HG03558 (cell line): Measurements from ENCODE around the gene SHOC2.

Source experiments
- ATAC-seq: cut with Tn5 transposase; IDR thresholded peaks from one replicate; pipeline ENCODE4 v1.9.1; 2021; ENCODE audit warnings: moderate number of reproducible peaks; ENCODE audit not compliant: unreplicated experiment; ENCODE audit errors: extremely low read depth

The SHOC2 gene

DNA sequence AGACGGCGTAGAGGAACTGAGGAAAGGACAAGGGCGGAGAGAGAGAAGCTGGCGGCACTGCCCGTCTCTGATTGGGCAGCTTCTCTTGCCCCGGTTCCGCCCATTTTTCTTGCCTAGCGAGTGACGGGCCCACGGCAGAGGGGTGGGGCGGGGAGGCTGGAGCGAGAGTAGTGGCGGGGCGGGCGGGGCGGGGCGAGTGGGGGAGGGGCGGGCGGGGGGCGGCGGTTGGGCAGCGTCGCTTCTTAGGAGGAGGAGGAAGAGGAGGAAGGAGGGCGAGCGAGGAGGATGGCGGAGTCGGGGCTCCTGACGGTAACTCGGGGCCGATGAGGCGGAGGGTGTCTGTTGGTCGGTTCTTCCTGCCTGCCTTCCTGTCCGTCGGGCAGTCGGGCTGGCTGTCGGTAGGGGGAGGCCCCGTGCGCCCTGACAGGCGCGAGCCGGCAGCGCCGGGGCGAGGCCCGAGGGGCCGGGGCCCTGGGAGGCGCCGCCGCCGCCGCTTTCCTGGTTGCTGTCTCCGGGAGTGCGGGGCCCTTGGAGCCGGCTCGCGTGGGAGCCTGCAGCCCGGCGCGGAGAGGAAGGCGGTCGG is at the start of gene SHOC2:
Gene SHOC2, plus strand, starts transcription at position 256 of the 583 bp plus-strand sequence. CDS start 44,755 bp downstream, outside the sequence.
- peak; percentile 0 for ATAC-seq

DNA sequence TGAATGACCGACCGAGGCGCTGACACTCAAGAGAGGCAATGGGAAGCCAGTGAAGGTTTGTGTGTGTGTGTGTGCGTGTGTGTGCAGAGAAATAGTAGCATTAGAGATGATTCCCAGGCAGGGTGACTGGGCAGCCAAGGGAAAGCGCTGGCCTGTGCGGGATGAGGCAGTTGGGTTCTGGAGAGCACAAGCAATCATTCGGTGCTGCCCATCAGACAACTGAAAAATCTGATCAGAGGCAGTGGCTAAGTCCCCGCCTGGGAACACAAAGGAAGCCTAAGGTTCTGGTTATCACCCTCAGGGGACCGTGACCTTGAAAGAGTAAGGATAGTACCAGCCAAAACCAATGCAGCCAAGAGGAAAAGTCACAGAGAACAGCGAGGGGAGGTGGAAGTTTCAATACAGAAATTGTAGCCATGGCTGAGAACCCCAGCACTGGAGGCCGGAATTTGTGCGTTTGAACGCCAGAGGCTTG is 48.5 kb upstream of the SHOC2 start:
- ATAC-seq: no peak

DNA sequence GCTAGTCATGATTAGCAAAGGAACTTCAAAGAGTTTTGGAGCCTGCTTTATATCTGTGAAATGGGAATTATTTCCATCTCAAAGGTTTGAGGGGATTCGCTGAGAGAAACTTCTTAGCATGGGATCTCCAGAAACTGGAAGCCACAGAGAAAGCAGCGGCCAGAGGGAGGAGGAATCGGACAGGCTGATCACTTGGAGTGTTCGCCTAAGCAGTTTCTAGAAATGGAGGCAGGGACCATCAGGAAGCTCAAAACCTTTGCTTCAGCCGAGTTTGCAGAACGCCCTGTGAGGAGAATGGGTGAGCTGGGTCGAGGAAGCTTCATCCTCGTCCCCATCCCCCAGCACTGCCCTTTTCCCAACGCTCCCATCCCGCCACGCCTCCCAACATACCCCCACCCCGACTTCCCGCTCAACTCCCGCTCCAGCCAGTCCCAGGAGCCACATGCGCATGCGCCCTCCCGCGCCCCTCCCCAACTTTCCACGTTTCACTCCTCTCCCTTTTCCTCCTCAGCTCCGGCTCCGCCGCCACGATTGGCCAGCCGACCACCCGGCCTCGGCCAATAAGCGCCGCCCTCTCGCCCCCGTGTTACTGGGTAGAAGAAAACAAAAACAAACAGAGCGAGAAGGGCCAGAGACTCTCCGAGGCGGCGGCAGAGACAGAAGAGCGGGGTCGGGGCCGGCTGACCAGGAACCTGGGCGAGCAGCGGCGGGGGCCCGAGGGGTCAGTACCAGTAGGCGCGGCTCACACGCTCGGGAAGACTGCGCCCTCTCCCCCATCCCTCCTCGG is 47.9 kb upstream of the SHOC2 start, which contains the start of gene PDCD4:
Gene PDCD4, plus strand, starts transcription at position 631 of the 787 bp plus-strand sequence. CDS start 4,100 bp downstream, outside the sequence.
- peak; percentile 39 for ATAC-seq

DNA sequence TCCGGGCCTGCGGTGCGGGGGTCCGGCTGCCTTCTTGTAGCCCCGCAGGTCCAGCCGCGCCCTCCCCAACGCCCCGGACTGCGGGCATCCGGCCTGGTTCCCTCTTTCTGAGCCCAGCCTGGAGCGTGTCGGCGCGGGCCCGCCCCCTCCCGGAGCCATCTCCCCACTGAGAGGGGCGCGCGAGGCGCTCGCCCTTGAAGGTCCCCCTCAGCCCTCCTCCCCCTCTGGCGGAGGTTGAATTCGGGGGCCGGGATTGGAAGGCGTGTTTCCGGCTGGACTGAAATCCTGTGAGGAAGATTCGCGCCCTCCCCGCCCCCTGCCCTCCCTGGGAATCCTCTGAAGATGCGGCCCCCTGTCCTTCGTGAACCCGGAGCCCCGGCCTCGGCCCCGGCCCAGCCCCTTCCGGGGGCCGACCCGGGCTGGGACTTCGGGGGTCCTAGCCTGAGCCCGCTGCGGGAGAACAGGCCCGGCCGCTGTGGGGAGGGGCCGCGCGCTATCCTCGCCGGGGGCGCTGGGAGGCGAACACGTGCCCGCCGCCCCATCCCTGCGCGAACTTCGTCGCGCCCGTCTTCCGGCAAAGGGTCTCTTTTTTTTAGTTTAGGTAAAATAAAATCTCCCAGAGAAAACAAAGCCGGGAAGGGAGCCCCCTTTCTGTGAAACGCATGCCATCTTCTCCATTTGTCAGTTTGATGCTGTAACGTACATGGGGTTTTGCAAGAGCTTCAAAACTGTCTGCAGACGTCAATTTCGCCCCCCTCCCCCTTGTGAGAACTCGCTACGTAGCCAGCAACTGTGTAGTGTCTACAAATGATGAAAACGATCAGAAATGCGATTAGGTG is 47.0 kb upstream of the SHOC2 start:
- no peak for ATAC-seq

DNA sequence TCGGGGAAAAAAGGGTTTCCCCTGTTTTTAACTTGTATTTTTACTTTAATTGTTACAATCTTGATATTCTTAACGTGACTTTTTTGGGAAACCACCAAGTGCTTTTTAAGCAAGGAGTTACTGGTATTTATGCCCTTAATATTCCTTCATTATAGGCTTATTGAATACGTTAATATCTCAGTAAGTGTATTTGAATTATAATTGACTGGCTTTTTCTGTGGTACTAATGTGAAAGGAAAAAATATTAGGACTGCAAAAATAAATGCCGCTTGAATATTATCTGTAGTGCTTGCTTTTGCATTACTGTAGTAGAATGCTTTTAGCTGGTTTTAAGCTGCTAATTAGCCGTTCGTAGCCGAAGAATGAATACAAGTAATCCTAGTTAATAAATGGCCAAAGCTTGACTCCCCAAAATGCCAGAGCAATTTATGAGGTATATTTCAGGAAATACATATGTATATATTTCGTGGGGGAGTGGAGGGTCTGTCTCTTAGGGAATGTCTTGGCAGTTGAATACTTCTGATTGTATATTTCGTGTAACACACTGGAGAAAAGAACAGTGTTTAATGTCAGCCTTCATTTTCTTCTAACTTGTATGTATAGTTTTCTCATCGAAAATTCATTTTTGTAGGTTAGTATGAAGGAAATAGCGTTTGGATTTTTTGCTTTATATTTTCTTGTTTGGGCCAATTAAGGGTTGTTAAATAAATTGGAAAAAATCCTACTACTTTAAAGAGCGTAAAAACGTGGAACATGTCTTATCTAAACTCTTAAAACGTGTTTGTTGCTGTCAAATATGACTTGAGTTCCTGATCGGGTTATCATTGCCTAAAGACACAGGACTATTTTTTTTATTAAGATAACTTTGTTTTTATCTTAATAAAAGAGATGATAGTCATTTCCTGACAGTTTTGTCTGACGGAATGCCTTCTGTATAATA is 46.1 kb upstream of the SHOC2 start:
- no peak for ATAC-seq

DNA sequence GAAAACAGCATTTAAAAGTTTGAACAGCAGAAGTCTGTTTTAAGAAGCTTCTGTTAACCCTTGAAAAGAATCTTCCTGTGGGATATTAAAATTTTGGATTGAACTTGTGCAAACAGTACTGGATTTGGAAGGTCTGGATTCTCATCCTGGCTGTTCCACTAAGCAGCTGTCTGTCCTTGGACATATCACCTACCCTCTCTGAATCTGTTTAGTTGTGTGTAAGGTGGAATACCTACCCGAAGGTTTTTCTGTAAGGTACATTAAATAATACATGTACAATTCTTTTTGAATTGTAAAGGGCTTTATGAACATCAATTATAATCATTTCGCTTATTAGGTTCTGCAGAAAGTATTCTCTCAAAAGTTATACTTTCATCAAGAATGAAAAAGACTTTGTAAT is 45.5 kb upstream of the SHOC2 start:
- ATAC-seq: no peak

DNA sequence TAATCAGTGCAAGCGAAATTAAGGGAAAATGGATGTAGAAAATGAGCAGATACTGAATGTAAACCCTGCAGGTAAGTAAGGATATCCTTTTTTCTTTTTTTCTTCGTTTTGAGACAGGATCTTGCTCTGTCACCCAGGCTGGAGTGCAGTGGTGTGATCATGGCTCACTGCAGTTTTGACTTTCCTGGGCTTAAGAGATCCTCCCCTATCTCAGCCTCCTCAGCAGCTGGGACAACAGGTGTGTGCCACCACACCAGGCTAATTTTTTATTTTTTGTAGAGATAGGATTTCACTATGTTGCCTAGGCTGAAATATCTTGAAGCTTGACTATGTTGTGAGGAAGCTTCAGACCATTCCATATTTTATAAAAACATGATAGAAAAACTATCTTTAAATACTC is 43.4 kb upstream of the SHOC2 start:
- ATAC-seq: no peak

DNA sequence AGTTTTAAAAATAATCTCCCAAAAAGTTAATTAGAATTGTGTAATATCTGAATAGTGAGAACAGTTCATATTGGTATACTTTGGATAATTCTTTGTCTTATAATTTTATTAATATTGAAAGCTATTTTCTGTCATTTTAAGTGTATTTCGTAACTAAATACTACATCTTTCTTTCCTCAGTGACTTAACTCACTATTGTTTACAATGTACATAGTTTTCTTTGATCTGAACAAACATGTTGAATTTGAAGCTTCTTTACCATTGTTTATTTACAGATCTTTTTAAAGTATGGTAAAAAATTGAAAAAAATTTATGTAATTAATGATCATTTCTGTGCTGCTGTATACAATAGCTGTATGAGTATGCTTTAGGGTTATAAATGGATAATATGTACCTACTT is 42.6 kb upstream of the SHOC2 start:
- ATAC-seq: no peak

DNA sequence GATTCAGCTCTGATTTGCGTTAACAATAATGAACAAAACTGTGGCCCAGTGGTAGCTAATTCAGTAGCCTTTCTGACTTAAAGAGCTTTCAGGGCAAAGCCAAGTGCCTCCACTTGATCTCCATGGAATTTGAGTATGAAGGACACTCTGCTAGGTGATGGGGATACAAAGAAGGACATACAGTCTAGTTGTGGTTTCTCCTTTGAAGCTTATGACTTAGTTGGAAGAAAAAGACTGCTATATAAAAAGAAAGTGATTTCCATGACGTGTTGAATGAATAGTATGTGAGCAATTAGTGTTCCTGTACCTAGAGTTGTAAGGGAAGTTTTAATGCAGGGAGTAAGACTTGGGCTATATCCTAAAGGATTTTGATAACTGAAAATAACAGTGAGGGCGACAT is 39.4 kb upstream of the SHOC2 start:
- ATAC-seq: no peak

DNA sequence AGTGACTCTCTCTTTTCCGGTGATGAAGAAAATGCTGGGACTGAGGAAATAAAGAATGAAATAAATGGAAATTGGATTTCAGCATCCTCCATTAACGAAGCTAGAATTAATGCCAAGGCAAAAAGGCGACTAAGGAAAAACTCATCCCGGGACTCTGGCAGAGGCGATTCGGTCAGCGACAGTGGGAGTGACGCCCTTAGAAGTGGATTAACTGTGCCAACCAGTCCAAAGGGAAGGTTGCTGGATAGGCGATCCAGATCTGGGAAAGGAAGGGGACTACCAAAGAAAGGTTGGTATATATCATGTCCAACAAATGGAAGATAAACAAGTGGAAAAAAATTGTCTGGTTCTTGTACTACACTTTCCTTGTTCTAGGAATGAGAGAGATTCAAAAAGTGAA is 38.2 kb upstream of the SHOC2 start:
- ATAC-seq: no peak

DNA sequence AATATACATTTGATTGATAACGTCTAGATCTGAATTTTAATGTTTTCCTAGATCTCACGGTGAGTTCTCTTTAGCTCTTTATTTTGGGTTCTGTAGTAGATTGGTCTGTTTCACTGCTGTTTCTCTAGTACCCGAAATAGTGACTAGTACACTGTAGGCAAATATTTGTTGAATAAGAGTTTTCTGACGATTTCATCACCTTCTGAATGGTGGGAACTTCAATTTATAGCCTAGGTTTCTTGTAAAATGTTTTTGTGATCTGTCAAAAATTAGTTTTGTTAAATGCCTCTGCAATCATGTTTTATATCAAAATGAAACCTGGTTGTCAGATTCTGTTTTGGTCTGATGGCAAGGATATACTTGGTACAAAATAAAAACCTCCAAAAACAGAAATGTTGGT is 37.5 kb upstream of the SHOC2 start:
- ATAC-seq: no peak

DNA sequence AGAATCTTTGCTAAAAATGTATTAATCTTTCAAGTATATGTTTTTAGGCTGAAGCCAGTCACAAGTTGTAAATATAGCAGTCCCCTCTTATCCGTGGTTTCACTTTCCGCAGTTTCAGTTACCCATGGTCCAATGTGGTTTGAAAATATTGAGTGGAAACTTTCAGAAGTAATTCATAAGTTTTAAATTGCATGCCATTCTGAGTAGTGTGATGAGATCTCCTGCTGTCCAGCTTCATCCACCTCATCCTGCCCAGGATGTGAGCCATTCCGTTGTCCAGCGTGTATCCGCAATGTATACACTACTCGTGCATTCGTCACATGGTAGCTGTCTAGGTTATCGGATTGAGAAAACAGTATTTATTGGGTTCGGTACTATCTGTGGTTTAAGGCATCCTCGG is 35.5 kb upstream of the SHOC2 start:
- ATAC-seq: no peak

DNA sequence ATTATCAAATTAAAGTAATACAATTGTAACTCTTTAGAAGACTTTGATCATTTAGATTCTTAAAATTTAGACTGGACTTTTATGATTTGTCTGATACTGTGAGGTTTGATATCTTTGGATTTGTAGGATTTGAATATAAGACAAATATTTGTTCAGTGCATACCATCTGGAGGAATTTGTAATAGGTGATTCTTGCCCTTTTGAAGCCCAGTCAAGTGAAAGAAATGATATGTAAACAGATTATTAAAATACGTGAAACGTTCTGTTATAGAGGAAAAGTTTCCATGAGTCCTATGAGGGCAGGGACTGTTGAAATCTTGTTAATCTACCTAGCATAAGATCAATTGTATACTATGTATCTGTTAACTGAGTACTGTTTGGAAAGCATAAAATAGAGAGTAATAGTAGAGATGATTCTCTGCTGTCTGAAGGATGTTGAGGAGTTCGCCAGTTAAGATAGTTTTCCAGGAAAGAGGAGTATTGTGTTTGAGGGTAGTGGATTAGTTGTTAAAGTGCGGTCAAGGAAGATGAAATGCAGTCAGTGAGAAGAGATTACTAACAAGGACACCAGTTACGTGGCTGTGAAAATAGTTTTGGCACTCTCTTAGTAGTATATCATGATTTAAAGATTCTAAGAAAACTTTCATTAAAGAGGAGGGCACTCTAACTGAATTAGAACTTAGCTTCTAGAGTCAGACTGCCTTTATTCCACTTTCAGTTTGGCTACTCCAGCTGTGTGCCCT is 33.3 kb upstream of the SHOC2 start:
- no peak for ATAC-seq

DNA sequence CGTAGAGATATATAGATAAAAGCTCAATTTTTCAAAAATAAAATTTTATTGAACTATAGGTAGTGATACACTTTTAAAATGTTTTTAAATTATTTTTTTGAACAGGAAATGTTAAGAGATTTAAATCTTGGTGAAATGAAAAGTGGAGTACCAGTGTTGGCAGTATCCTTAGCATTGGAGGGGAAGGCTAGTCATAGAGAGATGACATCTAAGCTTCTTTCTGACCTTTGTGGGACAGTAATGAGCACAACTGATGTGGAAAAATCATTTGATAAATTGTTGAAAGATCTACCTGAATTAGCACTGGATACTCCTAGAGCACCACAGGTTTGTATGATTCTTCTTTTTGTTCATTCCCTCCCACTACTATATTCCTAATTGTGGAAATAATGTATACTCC is 31.8 kb upstream of the SHOC2 start:
- ATAC-seq: no peak

DNA sequence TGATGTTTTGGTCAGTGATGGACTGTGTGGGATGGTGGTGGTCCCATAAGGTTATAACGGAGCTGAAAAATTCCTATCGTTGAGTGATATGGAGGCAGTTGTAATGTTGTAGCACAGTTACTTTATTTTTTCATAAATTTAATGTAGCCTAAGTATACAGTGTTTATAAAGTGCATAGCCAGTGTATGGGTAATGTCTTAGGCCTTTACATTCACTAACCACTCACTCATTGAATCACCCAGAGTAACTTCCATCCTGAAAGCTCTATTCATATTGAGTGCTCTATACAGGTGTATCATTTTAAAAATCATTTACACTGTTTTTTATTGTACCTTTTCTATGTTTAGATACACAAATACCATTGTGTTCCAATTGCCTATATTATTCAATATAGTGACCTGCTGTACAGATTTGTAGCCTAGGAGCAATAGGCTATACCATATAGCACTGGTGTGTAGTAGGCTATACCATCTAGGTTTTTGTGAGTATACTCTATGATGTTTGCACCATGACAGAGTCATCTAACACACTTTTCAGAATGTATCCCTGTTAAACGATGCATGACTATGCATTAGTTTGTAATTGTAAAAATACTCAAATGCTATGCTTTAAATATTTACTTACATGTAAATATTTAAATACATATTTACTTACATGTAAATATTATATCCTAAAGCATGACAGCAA is 26.7 kb upstream of the SHOC2 start:
- no peak for ATAC-seq

DNA sequence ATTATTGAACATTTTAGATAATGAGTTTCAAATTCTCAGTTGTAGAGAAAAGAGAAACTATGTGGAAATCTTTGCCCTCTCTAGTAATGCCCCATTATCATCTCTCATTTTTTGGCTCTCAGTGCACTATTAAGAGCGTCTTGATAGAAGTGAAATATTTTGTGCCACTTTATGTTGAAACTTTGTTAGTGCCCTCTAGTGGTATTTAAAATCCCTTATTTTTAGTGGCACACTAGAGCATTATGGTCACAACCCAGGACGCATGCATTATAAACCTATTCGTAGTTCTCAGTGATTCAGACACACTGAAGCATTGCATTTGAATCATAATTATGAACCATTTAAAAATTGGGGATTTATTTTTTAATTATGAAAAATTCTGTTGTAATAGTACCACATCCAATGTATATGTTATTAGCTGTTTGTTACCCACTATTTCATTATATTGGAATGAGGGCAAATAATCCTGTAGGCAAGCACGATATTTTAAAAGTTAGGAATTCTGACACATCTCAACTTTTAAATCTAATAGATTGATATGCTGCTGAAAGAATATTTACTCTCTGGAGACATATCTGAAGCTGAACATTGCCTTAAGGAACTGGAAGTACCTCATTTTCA is 25.7 kb upstream of the SHOC2 start:
- ATAC-seq: no peak

DNA sequence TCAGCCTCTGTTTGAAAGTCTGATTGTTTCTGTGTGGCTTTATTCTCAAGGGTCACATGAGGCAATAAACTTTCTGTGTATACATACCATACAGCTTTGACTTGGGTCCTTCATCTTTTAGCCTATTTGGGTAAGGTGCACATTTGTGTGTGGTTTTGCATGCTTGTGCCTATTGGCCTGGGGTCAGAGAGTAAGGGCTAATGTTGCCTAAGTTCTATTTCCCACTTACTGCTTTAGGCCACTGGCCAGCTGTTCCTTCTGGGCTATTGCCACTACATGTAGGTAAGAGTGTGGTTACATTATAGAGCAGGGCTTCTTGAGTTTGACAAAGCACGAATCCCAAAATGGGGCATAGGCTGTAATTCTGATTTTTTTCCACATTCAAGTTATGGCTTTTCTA is 22.2 kb upstream of the SHOC2 start:
- no peak for ATAC-seq

DNA sequence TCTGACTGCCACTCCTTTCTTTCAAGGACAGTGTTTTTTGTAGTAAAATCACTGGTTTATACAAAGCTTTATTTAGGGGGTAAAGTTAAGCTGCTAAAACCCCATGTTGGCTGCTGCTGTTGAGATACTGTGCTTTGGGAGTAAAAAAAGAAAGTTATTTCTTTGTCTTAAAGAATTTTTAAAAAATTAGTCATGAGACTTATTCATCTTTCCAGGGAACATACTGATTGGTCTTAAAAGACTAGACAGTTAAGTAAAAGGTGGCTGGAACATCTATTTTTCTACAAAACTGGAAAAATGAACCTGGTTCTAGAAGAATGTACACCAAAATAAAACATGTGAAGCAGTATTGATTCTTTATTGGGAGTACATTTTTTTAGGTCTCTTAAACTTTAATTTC is 21.0 kb upstream of the SHOC2 start:
- ATAC-seq: no peak
